Hematopoietic multipotent progenitor cell treated with erythropoietin and hydrocortisone succinate and interleukin-3 and kit ligand, for 8 days (in vitro differentiated cells): Measurements from ENCODE around the gene LFNG.
"Not testable (repeated sequence)": the region's sequence is repeated elsewhere in the genome, so short reads cannot be mapped to it uniquely, and the experiment has no call there.

ENCODE experiments used
- DNase-seq: peaks from one replicate; pipeline ENCODE4 v3.0.0-alpha.2; 2015

Gene LFNG

GRCh38 chr7:2531796-2532110, 12.2 kb downstream of the LFNG start:
- not testable (repeated sequence) for DNase-seq

- not testable (repeated sequence) for DNase-seq
These were observed 12.7 kb downstream of the LFNG start for GRCh38 chr7:2532199-2532772.

GRCh38 chr7:2532816-2533215, 13.2 kb downstream of the LFNG start:
- not testable (repeated sequence) for DNase-seq

- not testable (repeated sequence) for DNase-seq
These were observed 14.0 kb downstream of the LFNG start for GRCh38 chr7:2533566-2533965.

GRCh38 chr7:2534214-2534613, 14.6 kb downstream of the LFNG start:
- not testable (repeated sequence) for DNase-seq

- DNase-seq = not testable (repeated sequence)
These were observed 16.5 kb downstream of the LFNG start for GRCh38 chr7:2535872-2536627.

- no peak for DNase-seq
These were observed 18.6 kb downstream of the LFNG start for GRCh38 chr7:2537981-2538851.

GRCh38 chr7:2539031-2539911, 19.7 kb downstream of the LFNG start:
- DNase-seq = no peak

GRCh38 chr7:2540133-2540532, 20.6 kb downstream of the LFNG start:
- DNase-seq = no peak

GRCh38 chr7:2540641-2541051, 21.1 kb downstream of the LFNG start:
- no peak for DNase-seq

GRCh38 chr7:2541291-2542010, 21.9 kb downstream of the LFNG start:
- no peak for DNase-seq

GRCh38 chr7:2542011-2542915, 22.7 kb downstream of the LFNG start:
- no peak for DNase-seq

GRCh38 chr7:2542916-2543871, 23.6 kb downstream of the LFNG start:
- DNase-seq = no peak

GRCh38 chr7:2544541-2545188, 25.1 kb downstream of the LFNG start:
- no peak for DNase-seq

GRCh38 chr7:2545746-2546425, 26.3 kb downstream of the LFNG start:
- no peak for DNase-seq

GRCh38 chr7:2546776-2547586, 27.4 kb downstream of the LFNG start:
- no peak for DNase-seq

GRCh38 chr7:2551418-2551817, 31.8 kb downstream of the LFNG start:
- DNase-seq = no peak

GRCh38 chr7:2553108-2553507, 33.5 kb downstream of the LFNG start:
- DNase-seq = no peak
